CD4-positive, CD25-positive, alpha-beta regulatory T cell (primary cell): ENCODE results near the gene DIP2C. TPM values are rescaled to one million over a fixed set of nuclear protein-coding genes. Genes with fewer than 3 reads are reported as not detected.
A peak's percentile ranks its signal among the peaks of the same experiment; 100 is the strongest.

ENCODE experiments used
- ATAC-seq, 2 donors: fragments of 150-1000 bp; cut with Tn5 transposase; one replicate each; pipeline ENCODE4 v1.10.0; 2021; ENCODE audit warnings: low read depth in 2 of 2, moderate number of reproducible peaks in 2 of 2, moderate library complexity in 1 of 2
- DNase-seq, 3 donors: peaks; one replicate each; pipeline versions ENCODE4 v3.0.0 to v3.0.0-alpha.2; 2012 to 2022; ENCODE audit warnings: mixed read lengths in 1 of 3
- H3K27ac ChIP-seq: one replicate; pipeline ENCODE4 v1.7.0; 2013; ENCODE audit warnings: mild to moderate bottlenecking, low read length; ENCODE audit not compliant: insufficient read depth, poor library complexity, severe bottlenecking
- H3K27me3 ChIP-seq: one replicate; pipeline ENCODE4 v1.7.0; 2013; ENCODE audit warnings: low read length; ENCODE audit not compliant: control insufficient read depth, insufficient read depth
- H3K36me3 ChIP-seq: one replicate; pipeline ENCODE4 v1.7.0; 2013; ENCODE audit warnings: mild to moderate bottlenecking, low read length, moderate library complexity; ENCODE audit not compliant: control insufficient read depth, insufficient read depth
- H3K4me1 ChIP-seq: 2 replicates; pipeline ENCODE4 v1.7.0; 2013; ENCODE audit warnings: mild to moderate bottlenecking, low read length; ENCODE audit not compliant: insufficient read depth, control insufficient read depth, poor library complexity, severe bottlenecking
- H3K4me3 ChIP-seq: one replicate; pipeline ENCODE4 v1.7.0; 2013; ENCODE audit warnings: low read depth, mild to moderate bottlenecking, low read length, moderate library complexity
- H3K9me3 ChIP-seq, 2 experiments: 1 replicate in 1 of 2; 2 replicates in 1 of 2; pipeline ENCODE4 v1.7.0; 2013; ENCODE audit warnings: low read length in 2 of 2, mild to moderate bottlenecking in 1 of 2, moderate library complexity in 1 of 2; ENCODE audit not compliant: control insufficient read depth in 2 of 2
- H3K27ac Mint-ChIP-seq, 3 donors: one replicate each; pipeline ENCODE4 v1.8.0; 2020 to 2022; ENCODE audit warnings: mild to moderate bottlenecking in 3 of 3, mixed read lengths in 3 of 3, moderate library complexity in 2 of 3
- H3K27me3 Mint-ChIP-seq: one replicate; pipeline ENCODE4 v1.8.0; 2022; ENCODE audit warnings: mild to moderate bottlenecking, mixed read lengths
- H3K36me3 Mint-ChIP-seq: one replicate; pipeline ENCODE4 v1.8.0; 2020; ENCODE audit warnings: mixed read lengths
- H3K4me1 Mint-ChIP-seq, 4 donors: one replicate each; pipeline ENCODE4 v1.8.0; 2020 to 2022; ENCODE audit warnings: mixed read lengths in 4 of 4, mild to moderate bottlenecking in 1 of 4
- H3K4me3 Mint-ChIP-seq, 4 donors: one replicate each; pipeline ENCODE4 v1.8.0; 2020 to 2022; ENCODE audit warnings: mild to moderate bottlenecking in 4 of 4, mixed read lengths in 4 of 4, moderate library complexity in 3 of 4
- H3K9me3 Mint-ChIP-seq, 7 donors: one replicate each; pipeline ENCODE4 v1.8.0; 2020 to 2022; ENCODE audit warnings: mixed read lengths in 7 of 7, mild to moderate bottlenecking in 3 of 7, moderate library complexity in 2 of 7
- polyA plus RNA-seq, 4 donors: library from polyadenylated mRNA; unstranded; fragments of 300-500 nt; fragmentation: Illumina TruSeq; gene quantifications; one replicate each; pipeline ENCODE4 v1.2.3, GENCODE V29; 2021
- total RNA-seq: library from RNA; stranded (reverse); gene quantifications from one replicate; pipeline ENCODE4 v1.2.3, GENCODE V29; 2022

Gene DIP2C
- total and polyA plus RNA-seq, 5 donors from 2014 or later, result 0.47 to 4.1 (median 0.54) TPM

DNA sequence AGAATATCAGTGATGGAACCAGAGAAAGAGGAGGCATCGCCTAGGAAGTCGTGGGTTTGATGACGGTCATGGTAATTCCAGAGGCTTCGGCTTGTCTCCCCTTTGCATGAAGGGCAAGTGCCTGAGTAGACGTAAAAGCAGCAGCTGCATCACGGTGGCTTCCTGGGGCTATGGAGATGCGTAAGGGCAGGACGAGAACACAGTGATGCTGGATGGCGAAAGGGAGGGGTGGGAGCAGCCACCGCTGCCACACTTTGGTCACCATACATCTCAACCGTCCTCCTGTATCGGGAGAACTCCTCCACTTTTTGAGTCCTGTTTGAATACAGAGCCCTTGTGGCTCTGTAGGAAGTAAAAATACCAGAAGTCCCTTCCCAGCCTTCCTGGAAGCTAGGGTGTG, 371.5 kb downstream of the DIP2C start:
- peak overlapping the region in 1 of 3 donors; percentile 83 for H3K27ac Mint-ChIP-seq
- no peak overlapping the region for H3K4me3 ChIP-seq

DNA sequence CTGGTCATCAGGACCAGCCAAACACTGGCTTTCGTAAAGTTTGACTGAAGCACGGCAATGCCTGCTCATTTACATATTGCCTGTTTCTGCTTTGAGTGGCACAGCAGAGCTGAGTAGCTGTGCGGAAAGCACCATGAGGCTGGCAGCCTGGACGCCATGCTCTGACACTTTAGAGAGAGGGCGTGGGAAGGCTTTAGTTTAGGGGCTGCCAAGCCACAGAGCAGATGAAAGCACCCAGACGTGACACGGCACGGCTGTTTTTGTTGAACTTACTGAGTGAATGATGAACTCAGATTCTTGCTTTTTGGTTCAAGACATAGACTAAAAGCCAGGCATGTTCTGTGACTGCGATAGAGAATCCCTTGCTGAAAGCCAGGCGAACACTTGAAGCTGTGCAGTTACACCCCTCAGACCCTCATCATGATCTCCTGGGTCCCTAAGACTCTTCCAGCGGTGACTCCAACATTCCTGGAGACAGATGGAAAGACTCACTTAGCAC, 372.1 kb downstream of the DIP2C start:
- Histone ChIP-seq H3K27ac (no peak overlapping the region), H3K4me1 (no peaks in the 10 kb centered on the region), H3K36me3 (no peaks in the 10 kb centered on the region), H3K27me3 (no peaks in the 10 kb centered on the region), H3K4me3 (no peak overlapping the region), H3K9me3 (no peaks in the 10 kb centered on the region)
- no peak overlapping the region for H3K4me3 Mint-ChIP-seq
- peak in 1 of 3 donors; percentile 35 for DNase-seq
- ATAC-seq, result peak; percentile 53 to 79
- H3K27ac Mint-ChIP-seq, result peak overlapping the region in 1 of 3 donors; percentile 83
- peaks cover 0 to 8% (median 6%) of the 10 kb centered on the region in 4 donors for H3K4me1 Mint-ChIP-seq
- H3K9me3 Mint-ChIP-seq, result no peaks in the 10 kb centered on the region
- H3K27me3 Mint-ChIP-seq, result no peaks in the 10 kb centered on the region
- peaks cover 9% of the 10 kb centered on the region for H3K36me3 Mint-ChIP-seq

More for the DNA sequence above, 371.5 kb downstream of the DIP2C start:
- H3K27me3 Mint-ChIP-seq, result no peaks in the 10 kb centered on the region
- peaks cover 0 to 8% (median 6%) of the 10 kb centered on the region in 4 donors for H3K4me1 Mint-ChIP-seq
- Histone ChIP-seq H3K27ac (no peak overlapping the region), H3K36me3 (no peaks in the 10 kb centered on the region), H3K4me1 (no peaks in the 10 kb centered on the region), H3K9me3 (no peaks in the 10 kb centered on the region), H3K27me3 (no peaks in the 10 kb centered on the region)
- no peak overlapping the region for H3K4me3 Mint-ChIP-seq
- H3K36me3 Mint-ChIP-seq, result peaks cover 9% of the 10 kb centered on the region
- no peak for ATAC-seq
- no peaks in the 10 kb centered on the region for H3K9me3 Mint-ChIP-seq
- DNase-seq, result no peak

DNA sequence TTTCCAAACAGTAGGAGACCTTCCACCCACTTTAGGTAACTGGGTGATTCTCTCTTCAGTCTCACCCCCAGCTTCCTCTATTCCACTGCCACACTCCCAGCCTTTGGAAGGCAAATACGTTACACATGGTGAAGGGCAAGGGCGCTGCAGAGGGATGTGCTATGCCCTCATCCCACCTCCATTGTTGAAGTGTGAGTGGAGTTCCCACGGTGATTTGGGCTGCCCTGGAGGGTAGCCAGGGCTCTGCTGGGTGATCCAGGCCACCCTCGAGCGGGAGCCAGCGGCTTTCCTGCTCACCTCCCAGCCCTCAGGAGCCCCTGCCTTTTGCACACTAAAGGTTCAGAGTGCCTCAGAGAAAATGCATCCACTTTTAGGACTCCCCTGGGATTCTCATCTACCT, 373.1 kb downstream of the DIP2C start:
- no peaks in the 10 kb centered on the region for H3K36me3 ChIP-seq
- H3K27ac ChIP-seq, result no peak overlapping the region
- no peaks in the 10 kb centered on the region for H3K9me3 Mint-ChIP-seq
- no peak overlapping the region for H3K4me3 Mint-ChIP-seq
- no peaks in the 10 kb centered on the region for H3K27me3 ChIP-seq
- H3K4me3 ChIP-seq, result no peak overlapping the region
- no peaks in the 10 kb centered on the region for H3K9me3 ChIP-seq
- ATAC-seq (no peak), DNase-seq (no peak)
- no peaks in the 10 kb centered on the region for H3K27me3 Mint-ChIP-seq
- H3K36me3 Mint-ChIP-seq, result peaks cover 9% of the 10 kb centered on the region
- H3K27ac Mint-ChIP-seq, result no peak overlapping the region
- peaks cover 0 to 8% (median 6%) of the 10 kb centered on the region in 4 donors for H3K4me1 Mint-ChIP-seq
- no peaks in the 10 kb centered on the region for H3K4me1 ChIP-seq

DNA sequence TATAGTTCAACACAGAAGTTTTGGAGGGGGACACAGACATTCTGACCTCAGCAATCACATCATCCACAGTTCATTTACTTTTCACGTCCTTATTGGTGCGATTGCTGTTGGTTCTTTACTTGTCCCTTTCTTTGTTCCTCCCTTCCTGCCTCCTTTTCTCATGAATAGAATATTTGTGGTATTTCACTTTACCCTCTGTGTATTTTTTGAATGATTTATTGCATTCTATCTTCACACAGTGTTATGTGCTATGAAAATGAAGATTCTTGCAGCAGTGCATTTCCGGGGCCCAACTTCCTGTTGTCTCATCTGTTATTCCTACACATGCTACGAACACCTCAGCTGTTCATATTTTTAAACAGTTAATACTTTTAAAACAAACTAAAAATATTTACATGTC, 374.6 kb downstream of the DIP2C start:
- Mint-ChIP-seq H3K27ac (peak overlapping the region in 1 of 3 donors; percentile 79), H3K4me3 (no peak overlapping the region), H3K36me3 (peaks cover 5% of the 10 kb centered on the region), H3K27me3 (no peaks in the 10 kb centered on the region), H3K9me3 (no peaks in the 10 kb centered on the region), H3K4me1 (peaks cover 0 to 8% (median 6%) of the 10 kb centered on the region in 4 donors)
- Histone ChIP-seq H3K27me3 (no peaks in the 10 kb centered on the region), H3K4me1 (no peaks in the 10 kb centered on the region), H3K36me3 (no peaks in the 10 kb centered on the region), H3K4me3 (no peak overlapping the region), H3K27ac (no peak overlapping the region), H3K9me3 (no peaks in the 10 kb centered on the region)
- DNase-seq (peak in 1 of 3 donors; percentile 37), ATAC-seq (no peak)

DNA sequence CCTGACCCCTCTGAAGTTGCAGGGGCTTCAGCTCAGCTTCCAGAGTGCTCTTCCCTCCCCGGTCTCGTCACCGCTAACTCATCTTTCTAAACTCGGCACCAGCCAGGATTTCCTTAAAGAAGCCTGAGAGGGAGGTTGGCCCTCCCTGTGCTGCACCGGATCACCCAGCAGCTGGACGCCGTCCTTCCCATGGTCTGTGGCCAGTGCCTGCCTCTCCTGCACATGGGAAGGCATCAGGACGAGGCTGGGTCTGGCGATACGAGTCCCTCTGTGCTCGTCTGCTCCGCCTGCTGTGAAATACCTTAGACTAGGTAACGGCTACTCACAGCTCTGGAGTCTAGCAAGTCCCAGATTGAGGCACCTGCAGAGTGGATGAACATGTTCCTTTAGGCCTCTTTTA, 375.1 kb downstream of the DIP2C start:
- Histone ChIP-seq H3K4me3 (no peak overlapping the region), H3K27ac (no peak overlapping the region), H3K4me1 (no peaks in the 10 kb centered on the region), H3K27me3 (no peaks in the 10 kb centered on the region), H3K36me3 (no peaks in the 10 kb centered on the region), H3K9me3 (no peaks in the 10 kb centered on the region)
- no peak for DNase-seq
- Mint-ChIP-seq H3K4me1 (peaks cover 0 to 8% (median 6%) of the 10 kb centered on the region in 4 donors), H3K4me3 (no peak overlapping the region), H3K27me3 (no peaks in the 10 kb centered on the region), H3K36me3 (peaks cover 5% of the 10 kb centered on the region), H3K27ac (no peak overlapping the region), H3K9me3 (no peaks in the 10 kb centered on the region)
- no peak for ATAC-seq

DNA sequence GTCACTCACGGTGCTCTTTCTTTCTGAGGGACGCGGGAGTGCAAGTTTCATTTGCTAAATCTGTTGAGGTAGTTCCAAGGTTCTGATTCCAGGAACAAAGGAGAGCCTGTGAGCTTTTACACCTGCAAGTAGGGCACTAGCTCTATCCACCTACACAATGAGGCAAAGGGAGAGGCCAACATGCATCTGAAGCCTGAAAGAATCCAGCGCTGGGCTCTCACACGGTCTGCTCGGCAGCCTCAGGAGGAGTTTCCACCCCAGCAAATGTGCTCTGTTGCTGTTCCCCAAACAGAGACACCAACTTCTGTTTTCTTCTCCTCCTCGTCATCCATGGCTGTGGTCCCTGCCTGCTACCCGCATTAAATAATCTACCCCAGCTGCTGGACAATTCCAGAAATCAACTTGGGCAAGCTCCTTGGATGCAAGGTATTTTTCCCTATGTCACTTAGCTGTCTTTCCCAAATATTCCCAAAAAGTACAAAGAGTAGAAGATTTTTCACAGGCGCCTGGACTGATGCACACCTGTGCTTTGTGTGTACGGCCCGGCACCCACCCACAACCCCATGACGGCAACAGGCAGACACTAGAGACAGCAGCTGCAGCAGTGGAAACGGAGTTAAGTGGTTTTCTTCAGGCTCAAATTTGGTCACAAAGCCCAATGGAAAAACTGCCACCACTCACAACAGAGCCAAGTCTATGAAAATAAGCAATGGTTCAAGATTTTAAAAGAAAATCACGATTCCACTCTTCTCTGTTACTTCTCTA, 377.4 kb downstream of the DIP2C start:
- Mint-ChIP-seq H3K36me3 (peaks cover 4% of the 10 kb centered on the region), H3K9me3 (peaks cover 0 to 1% (median 0%) of the 10 kb centered on the region in 7 donors), H3K4me3 (no peak overlapping the region), H3K4me1 (peaks cover 0 to 7% (median 5%) of the 10 kb centered on the region in 4 donors), H3K27ac (peak overlapping the region in 1 of 3 donors; percentile 87), H3K27me3 (no peaks in the 10 kb centered on the region)
- H3K9me3 ChIP-seq, result no peaks in the 10 kb centered on the region
- no peaks in the 10 kb centered on the region for H3K27me3 ChIP-seq
- no peak for ATAC-seq
- no peaks in the 10 kb centered on the region for H3K4me1 ChIP-seq
- no peaks in the 10 kb centered on the region for H3K36me3 ChIP-seq
- DNase-seq, result no peak
- no peak overlapping the region for H3K4me3 ChIP-seq
- H3K27ac ChIP-seq, result no peak overlapping the region

DNA sequence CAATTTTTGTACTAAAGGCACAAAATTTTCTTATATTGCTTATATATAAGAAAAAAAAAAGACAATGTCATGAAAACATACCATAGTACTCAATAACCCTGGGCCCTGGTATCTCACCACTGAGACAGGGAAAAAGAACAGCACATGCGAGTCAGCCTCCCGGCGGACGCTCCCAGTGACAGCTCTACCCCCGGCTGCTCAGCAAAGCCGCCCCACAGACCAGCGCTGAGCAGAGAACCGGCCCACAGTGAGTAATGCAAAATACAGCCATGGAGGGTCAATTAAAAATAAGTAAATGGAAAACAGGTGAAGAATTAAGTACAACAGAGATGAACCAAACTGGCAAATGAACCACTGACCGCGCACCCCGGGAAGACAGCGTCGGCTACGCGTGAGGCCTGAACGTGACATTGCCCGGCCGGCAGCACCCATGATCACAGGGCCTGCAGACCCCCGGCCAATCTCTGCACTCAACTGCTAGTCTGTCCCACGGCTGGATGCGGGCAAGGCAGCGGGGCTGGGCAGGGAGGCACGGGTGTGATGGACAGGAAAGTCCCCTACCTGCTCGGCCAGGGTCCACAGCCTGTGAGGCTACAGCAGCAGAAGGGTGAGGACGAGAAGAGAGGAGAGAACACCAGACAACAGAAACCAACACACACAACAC, 378.4 kb downstream of the DIP2C start:
- H3K27ac Mint-ChIP-seq, result peak overlapping the region in 1 of 3 donors; percentile 63
- Histone ChIP-seq H3K4me3 (no peak overlapping the region), H3K36me3 (no peaks in the 10 kb centered on the region), H3K27ac (no peak overlapping the region), H3K4me1 (no peaks in the 10 kb centered on the region), H3K27me3 (no peaks in the 10 kb centered on the region), H3K9me3 (no peaks in the 10 kb centered on the region)
- H3K27me3 Mint-ChIP-seq, result no peaks in the 10 kb centered on the region
- peaks cover 0 to 1% (median 0%) of the 10 kb centered on the region in 7 donors for H3K9me3 Mint-ChIP-seq
- ATAC-seq (no peak), DNase-seq (no peak)
- H3K4me3 Mint-ChIP-seq, result no peak overlapping the region
- H3K36me3 Mint-ChIP-seq, result peaks cover 4% of the 10 kb centered on the region
- peaks cover 0 to 7% (median 4%) of the 10 kb centered on the region in 4 donors for H3K4me1 Mint-ChIP-seq
